Skeletal muscle cell (primary cell): ENCODE data around the gene CAMSAP3.
A peak's percentile ranks its signal among the peaks of the same experiment; 100 is the strongest.
"Not testable (repeated sequence)": the region's sequence is repeated elsewhere in the genome, so short reads cannot be mapped to it uniquely, and the experiment has no call there.

Experiments used
- DNase-seq: peaks from one replicate; pipeline ENCODE4 v3.0.0-alpha.2; 2010; ENCODE audit warnings: low read depth
- H3K4me3 ChIP-seq: 2 replicates; pipeline ENCODE4 v1.5.1; 2011; ENCODE audit warnings: low read depth, mild to moderate bottlenecking, control low read depth, low read length, moderate library complexity

CAMSAP3 gene

DNA sequence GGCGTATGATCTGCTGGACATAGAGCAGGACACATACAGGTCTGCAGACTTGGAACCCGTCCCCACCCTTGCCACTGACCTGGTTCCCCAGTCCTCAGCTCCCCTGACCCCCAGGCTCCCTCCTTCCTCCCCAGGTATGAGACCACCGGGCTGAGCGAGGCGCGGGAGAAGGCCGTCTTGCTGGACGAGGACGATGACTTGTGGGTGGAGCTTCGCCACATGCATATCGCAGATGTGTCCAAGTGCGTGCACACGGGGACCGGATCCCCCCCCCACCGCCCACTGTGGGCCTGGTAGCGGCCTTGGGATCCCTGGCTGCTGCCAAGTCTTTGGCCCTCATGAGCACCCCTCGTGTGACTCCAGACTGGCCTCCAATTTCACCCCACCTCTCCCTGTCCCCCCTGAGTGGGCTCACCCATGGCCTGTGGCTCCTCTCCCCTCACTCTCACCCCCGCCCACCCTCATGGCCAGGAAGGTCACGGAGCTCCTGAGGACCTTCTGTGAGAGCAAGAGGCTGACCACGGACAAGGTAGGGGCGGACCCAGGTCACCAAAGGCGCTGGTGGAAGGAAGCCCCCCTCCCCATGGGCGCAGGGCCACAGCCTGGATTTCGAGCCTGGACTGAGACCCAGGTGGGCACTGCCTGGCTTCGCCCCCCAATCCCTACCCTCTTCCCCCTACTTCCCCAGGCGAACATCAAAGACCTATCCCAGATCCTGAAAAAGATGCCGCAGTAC lies 46.8 kb downstream of the CAMSAP3 start:
- no peak overlapping the region for H3K4me3 ChIP-seq
- DNase-seq = no peak

DNA sequence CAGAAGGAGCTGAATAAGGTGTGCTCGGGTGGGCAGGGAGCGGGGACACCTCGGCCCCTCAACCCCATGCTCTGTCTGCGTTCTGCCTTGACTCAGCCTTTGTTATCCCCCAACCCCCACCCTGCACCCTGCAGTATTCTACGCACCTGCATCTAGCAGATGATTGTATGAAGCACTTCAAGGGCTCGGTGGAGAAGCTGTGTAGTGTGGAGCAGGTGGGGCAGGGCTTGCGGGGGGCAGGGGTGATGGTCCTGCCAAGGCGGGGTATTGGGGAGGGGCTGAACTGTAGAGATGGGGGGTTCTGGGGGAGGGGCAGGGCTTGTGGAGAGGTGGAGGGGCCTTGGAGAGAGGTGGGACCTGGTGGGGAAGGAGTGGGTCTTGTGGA lies 47.4 kb downstream of the CAMSAP3 start:
- H3K4me3 ChIP-seq = no peak overlapping the region
- DNase-seq = no peak

DNA sequence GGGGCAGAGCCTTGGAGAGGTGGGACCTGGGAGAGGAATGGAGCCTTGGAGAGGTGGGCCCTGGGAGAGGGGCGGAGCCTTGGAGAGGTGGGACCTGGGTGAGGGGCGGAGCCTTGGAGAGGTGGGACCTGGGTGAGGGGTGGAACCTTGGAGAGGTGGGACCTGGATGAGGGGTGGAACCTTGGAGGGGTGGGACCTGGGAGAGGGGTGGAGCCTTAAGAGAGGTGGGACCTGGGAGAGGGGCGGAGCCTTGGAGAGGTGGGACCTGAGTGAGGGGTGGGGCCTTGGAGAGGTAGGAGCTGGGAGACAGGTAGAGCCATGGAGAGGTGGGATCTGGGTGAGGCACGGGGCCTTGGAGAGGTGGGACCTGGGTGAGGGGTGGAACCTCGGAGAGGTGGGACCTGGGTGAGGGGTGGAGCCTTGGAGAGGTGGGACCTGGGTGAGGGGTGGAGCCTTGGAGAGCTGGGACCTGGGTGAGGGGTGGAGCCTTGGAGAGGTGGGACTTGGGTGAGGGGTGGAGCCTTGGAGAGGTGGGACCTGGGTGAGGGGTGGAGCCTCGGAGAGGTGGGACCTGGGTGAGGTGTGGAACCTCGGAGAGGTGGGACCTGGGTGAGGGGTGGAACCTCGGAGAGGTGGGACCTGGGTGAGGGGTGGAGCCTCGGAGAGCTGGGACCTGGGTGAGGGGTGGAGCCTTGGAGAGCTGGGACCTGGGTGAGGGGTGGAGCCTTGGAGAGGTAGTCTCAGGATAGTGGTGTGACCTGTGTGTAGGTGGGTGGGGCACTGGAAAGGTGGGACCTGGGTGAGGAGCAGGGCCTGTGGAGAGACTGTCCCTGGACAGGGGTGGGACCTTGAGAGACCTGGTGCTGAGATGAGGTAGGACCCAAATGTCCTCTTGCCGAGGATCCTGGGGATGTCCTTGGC lies 48.2 kb downstream of the CAMSAP3 start:
- DNase-seq, H3K4me3 ChIP-seq: not testable (repeated sequence)

DNA sequence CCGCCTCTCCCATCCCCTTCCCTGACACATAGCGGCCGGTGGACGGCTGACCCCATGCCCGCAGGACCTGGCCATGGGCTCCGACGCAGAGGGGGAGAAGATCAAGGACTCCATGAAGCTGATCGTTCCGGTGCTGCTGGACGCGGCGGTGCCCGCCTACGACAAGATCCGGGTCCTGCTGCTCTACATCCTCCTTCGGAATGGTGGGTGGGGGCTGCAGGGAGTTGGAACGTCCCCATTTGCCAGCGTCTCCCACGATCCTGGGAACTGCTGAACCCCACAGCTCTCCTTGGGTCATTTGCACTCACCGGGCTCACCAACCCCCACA lies 48.9 kb downstream of the CAMSAP3 start:
- no peak for DNase-seq
- no peak overlapping the region for H3K4me3 ChIP-seq

DNA sequence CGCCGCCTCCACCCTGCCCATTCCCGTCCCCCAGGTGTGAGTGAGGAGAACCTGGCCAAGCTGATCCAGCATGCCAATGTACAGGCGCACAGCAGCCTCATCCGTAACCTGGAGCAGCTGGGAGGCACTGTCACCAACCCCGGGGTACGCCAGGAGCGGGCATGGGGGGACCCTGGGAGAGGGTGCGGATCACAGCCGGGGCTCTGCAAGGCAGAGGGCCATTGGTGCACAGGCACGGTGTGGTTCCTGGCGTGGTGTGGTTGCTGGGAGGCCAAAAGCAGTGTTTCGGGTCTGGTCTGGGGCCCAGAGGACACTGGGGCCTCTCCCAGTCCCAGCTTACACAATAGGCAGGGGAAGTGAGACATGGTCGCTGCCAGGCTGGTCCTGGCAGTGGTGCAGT lies 49.5 kb downstream of the CAMSAP3 start:
- no peak for DNase-seq
- no peak overlapping the region for H3K4me3 ChIP-seq

DNA sequence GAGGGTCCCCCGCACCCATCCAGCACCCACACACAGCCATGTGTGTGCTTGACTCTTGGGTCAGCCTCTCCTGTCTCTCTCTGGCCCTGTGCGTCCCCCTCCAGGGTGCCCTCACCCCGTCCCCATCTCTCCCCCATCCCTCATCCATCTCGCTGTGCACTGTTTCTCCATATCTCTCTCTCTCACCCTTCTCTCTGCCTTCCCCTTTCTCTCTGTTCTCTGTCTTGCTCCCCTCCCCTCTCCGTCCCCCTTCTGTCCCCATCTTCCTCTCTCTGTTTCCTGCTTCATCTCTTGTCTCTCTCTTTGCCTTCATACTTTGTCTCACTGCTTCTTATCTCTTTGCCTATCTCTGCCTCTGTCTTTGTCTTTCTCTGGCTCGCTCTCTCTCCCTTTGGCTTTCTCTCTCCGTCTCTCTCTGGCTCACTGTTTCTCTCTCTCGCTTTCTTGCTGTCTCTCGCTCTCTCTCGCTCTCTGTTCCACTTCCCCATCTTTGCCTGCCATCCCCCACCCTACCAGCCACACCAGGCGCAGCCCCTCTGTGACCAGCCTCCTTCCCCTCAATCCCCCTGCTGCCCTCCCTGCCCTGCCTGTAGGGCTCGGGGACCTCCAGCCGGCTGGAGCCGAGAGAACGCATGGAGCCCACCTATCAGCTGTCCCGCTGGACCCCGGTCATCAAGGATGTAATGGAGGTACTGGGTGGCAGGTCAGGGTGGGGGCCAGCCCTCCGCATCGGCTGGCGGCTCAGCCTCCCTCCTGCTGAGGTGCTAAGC lies 50.2 kb downstream of the CAMSAP3 start:
- H3K4me3 ChIP-seq = no peak overlapping the region
- DNase-seq = no peak

DNA sequence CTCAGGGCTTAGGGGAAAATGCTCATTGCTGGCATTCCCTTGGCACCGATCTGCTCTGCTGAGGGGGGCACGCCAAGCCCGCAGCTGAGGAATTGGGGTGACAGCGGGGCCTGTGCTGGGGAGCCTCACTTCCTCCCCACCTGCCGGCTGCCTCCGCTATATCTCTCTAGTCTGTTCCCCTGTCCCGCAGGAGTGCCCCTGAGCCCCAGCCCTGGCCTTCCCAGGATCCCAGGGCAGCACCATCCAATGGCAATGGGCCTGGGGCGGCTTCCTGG lies 50.7 kb downstream of the CAMSAP3 start:
- no peak for DNase-seq
- H3K4me3 ChIP-seq = no peak overlapping the region

DNA sequence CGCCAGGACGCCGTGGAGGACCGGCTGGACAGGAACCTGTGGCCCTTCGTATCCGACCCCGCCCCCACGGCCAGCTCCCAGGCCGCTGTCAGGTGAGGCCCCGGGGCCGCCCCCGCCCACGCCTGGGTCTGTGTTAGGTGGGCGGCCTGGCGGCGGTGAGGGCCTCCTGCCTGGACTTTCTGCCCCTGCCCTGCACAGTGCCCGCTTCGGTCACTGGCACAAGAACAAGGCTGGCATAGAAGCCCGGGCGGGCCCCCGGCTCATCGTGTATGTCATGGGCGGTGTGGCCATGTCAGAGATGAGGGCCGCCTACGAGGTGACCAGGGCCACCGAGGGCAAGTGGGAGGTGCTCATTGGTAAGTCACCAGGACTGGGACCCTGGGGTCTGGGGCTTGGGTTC lies 51.5 kb downstream of the CAMSAP3 start:
- no peak overlapping the region for H3K4me3 ChIP-seq
- no peak for DNase-seq

DNA sequence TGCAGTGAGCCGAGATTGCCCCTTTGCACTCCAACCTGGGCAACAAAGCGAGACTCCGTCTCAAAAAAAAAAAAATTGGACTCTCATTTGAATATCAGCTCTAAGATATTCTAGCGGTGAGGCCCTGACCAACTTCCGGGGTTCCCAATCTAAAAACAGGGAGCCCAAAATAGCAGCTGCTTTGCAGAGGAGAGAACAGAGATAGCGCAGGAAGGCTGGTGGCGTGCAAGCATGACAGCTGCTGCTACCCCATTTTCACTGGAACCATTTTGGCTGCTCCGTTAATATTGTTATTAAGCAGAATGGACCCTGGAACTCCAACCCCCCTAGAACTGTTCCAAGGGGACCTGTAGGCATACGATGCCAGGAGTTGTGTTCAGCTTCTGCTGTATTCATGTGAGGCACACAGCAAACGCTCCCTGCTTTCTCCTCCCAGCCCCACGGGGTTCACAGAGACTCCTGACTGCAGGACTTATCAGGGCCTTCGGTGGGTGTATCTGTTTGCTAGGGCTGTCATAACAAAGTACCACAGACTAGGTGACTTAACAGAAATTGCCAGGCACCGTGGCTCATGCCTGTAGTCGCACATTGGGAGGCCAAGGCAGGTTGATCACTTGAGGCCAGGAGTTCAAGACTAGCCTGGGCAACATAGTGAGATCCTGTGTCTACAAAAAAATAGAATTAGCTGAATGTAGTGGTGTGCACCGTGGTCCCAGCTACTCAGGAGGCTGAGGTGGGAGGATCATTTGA lies 52.8 kb downstream of the CAMSAP3 start:
- H3K4me3 ChIP-seq = no peak overlapping the region
- DNase-seq = no peak

DNA sequence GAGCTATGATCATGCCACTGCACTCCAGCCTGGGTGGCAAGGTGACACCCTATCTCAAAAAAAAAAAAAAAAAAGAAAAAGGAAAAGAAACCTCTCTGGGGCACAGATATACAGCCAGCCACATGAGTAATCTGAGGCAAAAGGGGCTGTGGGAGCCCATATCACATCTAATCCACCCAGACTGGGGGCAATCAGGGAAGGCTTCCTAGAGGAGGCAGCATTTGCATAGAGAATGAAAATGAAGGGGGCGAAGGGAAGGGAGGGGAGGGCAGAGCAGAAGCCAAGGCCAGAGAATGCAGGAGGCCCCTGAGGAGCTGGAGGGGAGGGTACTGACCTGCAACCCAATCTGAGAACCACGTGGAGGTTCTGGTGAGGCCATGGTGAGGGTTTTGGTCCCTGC lies 54.5 kb downstream of the CAMSAP3 start:
- no peak overlapping the region for H3K4me3 ChIP-seq
- DNase-seq = no peak

DNA sequence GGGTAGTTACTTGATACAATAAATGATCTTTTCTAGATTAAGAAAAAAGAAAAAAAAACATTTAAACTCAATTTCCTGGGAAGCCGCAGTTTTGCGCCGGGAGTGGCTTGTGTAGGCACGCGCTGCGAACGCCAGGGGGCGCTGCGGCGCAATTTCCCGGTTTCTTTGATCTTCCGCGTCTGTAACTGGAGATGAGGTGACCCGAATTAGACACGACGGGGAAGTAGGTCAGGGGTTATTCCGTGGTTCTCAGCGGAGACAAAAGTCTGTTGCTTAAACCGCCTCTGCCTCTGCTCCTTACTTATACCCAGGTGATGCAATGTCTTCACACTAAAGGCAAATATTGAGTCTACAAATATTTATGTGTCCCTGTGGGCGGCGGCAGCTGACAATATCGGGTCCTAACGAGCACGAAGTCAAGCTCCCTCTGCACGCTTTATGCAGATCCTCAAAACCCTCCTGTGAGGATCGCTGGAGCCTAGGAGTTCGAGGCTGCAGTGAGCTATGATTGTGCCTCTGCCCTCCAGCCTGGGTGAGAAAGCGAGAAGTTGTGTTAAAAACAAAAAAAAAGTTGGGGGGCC lies 56.5 kb downstream of the CAMSAP3 start:
- DNase-seq = peak; percentile 68
- peak overlapping the region; percentile 30 for H3K4me3 ChIP-seq

DNA sequence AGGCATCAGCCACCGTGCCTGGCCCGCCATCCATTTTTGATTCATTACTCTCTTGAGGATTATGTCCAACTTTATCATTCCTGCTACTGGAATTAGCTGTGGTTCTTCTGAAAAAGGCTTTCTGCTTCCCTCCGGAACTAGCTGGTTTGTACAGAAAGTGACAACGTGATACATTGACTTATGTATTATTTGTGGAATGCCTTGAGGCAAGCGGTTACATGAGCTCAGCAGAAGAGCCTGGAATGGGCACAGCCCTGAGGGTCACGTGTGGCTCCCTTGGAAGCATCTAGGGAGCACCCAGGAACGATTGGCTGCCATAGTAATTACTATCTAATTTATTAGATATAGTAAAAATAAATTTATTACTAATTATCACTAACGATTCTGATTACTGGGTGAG lies 58.7 kb downstream of the CAMSAP3 start:
- no peak for DNase-seq
- H3K4me3 ChIP-seq = no peak overlapping the region

DNA sequence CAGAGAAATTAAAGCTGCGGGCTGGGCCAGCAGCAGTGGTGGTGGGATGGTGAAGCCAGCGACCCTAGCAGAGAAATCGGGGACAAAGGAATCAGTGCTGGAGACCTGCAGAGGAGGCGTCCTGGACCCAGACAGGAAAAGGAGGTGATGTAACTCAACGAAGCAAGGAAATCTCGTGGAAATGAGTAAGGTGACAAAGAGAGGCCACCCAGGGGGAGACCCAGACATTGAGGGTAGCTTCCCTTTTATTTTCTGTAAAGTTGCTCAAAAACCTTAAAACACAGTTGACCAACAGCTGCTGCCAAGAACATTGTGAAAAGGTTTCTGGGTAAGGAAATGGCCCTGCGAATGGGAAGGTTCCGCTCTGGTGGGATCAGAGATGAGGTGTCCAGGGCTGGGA lies 59.9 kb downstream of the CAMSAP3 start:
- no peak for DNase-seq

DNA sequence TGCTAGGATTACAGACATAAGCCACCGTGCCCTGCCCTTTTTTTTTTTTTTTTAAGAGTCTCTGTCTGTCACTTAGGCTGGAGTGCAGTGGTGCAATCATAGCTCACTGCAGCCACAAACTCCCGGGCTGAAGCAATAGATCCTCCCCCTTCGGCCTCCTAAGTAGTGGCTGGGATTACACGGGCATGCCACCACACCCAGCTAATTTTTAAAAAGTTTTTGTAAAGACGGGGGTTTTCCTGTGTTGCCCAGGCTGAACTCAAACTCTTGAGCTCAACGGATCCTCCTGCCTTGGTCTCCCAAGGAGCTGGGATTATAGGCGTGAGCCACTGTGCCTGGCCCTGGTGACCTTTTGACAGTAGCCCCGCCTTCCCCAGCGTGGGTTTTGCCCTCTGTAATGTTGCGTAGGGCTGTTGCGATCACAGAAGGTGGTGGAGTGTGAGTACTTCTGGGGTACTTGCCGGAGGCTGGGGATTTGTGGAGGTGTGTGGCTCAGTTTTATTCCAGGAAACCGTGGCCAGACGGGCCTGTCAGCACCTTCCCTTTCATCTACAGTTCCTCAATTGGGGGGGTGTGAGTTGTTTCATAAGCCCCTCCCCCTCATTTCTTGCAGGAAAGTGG lies 61.6 kb downstream of the CAMSAP3 start:
- no peak for DNase-seq
- H3K4me3 ChIP-seq = no peak overlapping the region

More for the DNA sequence above, 59.9 kb downstream of the CAMSAP3 start:
- no peak overlapping the region for H3K4me3 ChIP-seq

DNA sequence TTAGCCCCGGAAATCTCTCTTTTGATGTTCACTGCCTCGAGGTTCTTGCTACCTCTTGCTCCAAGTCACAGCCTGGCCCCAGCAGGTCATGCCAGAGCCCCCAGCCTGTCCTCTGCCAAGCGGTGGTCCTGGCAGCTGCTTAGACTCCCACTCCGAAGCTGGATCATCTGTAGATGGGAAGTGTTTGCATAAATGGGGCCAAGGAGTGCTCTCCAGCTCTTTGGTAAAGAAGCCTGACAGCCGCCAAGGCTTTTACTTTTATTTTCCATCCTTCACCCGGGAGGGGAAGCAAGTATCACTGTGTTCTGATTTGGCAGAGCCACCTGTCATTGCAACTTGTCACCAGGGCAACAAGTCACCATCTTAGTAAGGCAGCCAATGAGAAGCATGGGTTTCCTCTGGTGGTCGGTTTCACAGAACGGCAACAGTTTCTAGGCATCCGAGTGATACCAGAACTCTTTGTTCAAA lies 62.6 kb downstream of the CAMSAP3 start:
- H3K4me3 ChIP-seq = no peak overlapping the region
- DNase-seq = no peak

DNA sequence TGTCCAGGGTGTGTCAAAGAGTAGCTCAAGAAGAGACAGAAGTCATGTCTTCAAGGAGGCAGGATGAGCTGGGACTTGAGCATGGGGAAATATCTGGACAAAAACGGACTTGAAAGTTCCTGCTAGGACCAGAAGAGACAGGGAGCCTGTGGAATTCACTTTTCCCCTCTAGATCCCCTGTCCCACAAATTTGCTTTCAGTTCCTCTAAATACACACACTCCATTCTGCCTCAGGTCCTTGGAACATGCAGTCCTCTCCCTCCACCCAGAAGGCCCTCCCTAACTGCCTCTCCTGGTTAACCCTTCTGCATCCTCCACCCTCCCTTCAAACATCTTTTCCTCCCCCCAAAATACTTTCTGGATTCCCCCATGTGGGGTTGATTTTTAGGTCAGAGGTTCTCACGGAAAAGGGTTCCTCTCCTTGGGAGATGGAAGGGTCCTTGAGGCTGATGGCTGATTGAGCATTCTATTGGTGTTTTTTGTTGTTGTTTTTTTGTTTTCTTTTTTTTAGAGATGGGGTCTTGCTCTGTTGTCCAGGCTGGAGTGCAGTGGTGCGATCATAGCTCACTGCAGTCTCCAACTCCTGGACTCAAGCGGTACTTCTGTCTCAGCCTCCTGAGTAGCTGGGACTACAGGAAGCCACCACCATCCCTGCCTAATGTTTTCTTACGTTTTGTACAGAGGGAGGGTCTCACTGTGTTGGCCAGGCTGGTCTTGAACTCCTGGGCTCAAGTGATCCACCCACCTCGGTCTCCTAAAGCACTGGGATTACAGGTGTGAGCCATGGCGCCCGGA lies 66.3 kb downstream of the CAMSAP3 start:
- no peak overlapping the region for H3K4me3 ChIP-seq
- DNase-seq = no peak

DNA sequence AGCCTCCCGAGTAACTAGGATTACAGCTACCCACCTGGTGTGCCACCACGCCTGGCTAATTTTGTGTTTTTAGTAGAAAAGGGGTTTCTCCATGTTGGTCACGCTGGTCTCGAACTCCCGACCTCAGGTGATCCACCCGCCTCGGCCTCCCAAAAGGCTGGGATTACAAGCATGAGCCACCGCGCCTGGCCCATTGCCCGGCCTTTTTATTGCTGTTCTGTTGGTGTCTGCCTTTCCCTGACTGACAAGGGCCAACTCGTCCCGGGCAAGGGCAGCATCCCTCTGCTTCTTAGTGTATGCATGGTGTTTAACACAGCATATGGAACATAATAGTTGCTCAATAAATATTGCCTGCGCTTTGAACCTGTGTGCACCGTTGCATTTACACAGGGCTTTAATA lies 67.0 kb downstream of the CAMSAP3 start:
- no peak overlapping the region for H3K4me3 ChIP-seq
- DNase-seq = no peak

DNA sequence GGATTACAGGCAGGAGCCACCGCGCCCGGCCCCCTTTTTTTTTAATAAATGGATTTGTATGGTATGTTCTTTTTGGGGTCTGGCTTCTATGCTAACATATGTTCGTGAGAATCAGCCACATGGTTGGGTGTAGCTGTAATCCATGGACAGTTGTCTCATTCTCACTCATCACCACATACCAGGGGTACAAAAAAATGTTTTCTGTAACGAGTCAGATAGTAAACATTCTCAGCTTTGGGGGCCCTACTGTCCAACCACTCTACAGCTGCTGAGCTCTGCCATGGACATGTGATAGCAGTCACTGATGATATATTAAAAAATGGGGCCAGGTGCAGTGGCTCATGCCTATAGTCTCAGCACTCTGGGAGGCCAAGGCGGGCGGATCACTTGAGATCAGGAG lies 68.0 kb downstream of the CAMSAP3 start:
- DNase-seq = no peak
- no peak overlapping the region for H3K4me3 ChIP-seq
